ENCODE data around the gene CRYZL1.
"Not testable (repeated sequence)": the region's sequence is repeated elsewhere in the genome, so short reads cannot be mapped to it uniquely, and the experiment has no call there.

Gene CRYZL1

DNA sequence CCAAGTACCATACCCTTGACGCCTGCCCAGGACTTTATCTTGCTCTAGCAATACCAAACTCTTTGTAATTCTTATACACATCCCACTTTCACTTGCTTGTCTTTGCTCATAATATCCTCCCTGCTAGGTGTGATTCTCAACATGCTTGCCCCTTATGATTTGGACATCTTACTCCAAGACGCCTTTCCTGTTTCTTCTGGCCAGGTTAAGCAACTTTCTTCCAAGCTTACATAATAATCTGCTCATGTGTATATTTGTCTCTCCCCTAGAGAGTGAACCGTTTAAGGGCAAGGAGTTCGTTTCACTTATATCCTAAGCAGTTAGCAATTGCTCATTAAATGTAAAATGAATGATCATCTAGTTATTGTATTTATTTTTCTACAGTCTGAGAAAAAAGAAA lies 21.8 kb downstream of the CRYZL1 start:
- DNase-seq: no peak

- no peak for DNase-seq
Observed at GRCh38 chr21:33618407-33618806, 23.1 kb downstream of the CRYZL1 start.

DNA sequence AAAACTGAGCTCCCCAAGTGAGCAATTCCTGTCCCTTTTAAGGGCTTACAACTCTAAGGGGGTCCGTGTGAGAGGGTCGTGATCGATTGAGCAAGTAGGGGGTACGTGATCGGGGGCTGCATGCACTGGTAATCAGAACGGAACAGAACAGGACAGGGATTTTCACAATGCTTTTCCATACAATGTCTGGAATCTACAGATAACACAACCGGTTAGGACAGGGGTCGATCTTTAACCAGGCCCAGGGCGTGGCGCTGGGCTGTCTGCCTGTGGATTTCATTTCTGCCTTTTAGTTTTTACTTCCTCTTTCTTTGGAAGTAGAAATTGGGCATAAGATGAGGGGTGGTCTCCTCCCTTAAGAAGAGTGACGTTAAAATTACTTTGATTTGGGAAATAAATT lies 24.0 kb downstream of the CRYZL1 start:
- DNase-seq: not testable (repeated sequence)

DNA sequence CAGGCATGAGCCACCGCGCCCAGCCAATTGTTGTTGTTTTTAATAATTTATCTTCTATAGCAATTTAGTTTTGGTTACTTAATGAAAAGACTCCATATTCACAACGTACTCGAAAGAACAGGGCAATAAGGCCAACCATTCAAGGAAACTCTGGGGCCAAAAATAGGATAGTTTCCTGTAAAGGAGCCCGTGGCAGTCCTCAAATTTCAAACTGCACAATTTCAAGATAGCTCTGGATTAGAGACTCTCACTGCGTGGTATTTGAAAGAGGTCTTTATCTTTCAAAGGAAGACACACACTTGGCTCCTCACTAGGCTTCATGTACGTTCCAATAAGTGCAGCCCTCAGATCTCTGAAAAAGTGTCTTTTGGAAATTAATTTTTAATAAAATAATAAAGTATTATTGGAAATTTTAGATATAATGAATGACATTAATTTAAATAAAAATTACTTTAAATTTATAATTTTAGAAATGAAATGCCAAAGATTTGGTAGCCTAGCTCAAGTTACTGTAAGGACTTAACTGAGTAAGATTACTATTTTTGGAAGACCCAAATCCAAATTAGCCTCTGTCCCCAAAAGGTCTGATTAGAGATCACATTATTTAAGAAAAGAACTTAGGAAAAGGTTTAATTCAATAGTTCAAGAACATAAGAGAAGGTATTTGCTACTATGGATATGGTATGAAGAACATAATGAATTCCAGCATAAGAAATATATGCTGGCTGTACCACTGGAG lies 30.4 kb downstream of the CRYZL1 start:
- no peak for DNase-seq

DNA sequence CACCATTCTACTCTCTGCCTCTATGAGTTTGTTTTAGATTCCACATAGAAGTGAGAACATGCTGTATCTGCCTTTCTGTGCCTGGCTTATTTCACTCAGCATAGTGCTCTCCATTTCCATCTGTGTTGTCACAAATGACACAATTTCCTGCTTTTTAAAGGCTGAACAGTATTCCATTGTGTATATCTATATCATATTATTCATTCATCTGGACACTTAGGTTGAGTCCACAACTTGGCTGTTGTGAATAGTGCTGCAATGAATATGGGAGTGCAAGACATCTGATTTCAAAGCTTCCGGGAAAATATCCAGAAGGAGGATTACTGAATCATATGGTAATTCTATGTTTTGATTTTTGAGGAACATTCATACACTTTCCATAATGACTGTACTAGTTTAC lies 33.0 kb downstream of the CRYZL1 start:
- no peak for DNase-seq

DNA sequence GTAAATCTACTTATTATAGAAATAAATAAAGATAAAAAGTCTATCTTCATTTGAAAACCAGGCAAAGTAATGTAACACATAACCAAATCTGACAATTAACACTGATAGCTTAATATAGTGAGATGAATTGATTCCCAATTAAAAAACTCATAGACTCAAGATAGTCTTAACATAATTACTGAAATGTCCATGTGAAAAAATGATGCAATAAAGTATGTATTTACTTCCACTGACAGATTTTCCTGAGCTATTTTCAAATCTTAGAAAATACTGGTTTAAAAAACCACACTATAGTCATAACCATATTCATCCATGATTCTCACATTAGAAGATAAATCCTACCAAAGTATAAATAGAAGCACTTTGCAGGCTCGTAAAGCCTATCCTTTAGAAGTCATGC lies 43.5 kb downstream of the CRYZL1 start:
- no peak for DNase-seq

DNA sequence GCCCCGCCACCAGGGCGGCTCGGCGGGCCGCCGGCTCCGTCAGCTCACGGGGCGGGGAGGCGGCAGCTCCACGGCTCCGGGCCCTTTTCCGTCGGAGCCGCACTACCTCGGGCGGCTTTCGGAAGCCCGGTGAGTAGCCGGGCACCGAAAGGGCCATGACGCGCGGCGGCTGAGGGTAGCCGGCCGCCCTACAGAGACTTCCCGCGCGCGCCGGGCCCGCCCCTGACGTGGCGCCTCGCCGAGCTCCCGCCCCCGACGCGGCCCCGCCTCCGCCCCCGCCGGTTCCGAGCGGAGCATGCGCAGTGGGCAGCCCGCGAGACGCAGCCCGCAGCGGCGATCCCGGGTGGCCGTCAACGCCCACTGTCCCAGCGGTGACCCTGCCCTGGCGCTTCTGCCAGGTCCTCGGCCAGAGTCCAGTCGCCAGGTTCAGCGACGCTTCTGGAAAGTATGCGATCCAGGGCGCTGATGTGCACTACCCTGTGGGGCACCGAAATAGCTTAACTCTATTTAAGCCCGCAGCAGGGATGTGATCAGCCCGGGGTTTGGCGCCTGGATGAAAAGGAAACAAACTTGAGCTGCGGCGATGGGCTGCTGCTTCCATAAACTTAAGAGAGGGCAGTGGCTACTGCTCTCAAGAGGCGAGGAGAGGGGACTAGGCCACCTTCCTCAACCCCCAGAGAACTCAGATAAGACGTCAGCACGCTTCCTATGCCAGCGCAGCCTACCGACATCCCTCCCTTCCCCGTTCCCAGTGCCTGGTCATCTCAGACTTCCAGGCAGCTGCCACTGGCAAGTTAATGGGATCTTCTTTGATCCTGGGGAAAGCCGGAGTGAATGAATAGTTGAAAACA lies 52.8 kb downstream of the CRYZL1 start, which contains the start of gene DONSON:
Gene DONSON (minus strand): TSS at position 200 of the 851 bp plus-strand sequence. CDS start 43 bp downstream, at position 157.
- DNase-seq: peak; percentile 87 to 89

DNA sequence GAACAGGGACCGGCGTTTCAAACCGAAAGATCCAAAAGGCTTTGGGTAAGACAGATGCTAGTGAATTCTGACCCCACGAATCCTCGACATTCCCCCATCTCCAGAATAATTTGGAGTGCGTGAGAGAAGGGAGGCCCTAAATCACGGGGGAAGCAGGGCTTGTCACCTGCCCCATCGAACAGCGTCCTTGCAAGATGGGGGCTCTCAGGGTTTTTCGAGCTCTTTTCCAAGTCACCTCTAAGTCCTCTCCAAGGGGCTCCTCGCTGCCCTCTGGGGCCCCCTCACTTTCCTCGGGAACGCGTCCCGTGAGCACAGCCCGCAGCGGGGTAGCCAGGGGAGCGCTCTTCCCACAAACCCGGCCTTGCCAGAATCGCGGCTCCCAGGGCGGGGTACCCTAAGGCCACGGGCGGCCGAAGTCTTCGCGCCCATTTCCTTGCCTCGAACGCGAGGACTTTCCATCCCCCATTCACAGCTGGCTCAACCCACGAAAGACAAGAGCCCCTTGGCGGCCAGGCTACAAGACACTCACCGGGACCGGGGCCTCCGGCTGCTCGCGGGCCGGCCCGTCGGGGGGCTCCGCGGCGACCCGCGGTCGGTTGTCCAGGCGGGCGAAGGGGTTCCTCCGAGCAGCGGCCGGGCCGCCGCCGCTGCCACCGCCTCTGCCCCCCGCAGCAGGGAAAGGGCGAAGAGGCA lies 53.6 kb downstream of the CRYZL1 start:
- DNase-seq: peak in 1 of 2 donors; percentile 2

- DNase-seq: no peak
Observed at GRCh38 chr21:33586927-33587326, 54.6 kb downstream of the CRYZL1 start.

DNA sequence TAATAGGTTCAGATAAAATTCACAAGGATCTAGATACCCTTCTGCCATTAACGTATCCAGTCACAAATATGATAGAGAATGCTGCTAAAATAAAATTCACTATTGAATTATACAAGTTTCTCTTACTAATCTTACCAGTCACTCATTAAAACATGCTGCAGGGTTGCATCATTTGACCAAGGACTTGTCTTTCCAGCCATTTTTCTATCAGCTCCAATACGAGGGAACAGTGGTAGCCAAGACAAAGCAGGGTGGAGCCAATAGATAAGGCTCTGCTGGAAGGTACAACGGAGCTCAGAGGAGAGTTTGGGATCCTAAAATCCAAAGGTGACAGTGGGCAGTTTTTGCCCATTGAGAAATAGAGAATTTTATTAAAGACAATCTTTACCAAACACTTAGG lies 57.1 kb downstream of the CRYZL1 start:
- no peak for DNase-seq

DNA sequence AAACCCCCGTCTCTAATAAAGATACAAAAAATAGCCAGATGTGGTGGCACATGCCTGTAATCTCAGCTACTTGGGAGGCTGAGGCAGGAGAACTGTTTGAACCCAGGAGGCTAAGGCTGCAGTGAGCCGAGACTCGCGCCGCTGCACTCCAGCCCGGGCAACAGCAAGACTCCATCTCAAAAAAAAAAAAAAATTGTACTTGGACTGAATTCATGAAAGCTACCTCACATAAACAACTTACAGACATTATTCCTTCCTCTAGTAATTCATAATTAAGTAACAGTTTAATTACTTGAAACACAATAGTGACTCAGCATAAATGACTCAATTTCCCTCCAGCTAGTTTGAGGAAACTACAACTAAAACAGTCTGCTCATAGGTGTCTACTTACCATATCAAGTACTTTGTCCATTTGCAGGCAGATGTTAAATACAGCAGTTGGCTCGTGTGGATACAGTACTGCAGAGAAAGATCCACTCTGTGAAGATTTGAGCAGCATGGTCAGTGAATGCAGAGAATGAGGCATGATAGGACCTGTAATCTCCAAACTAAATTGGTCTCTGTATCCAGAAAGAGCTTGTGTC lies 62.5 kb downstream of the CRYZL1 start:
- DNase-seq: no peak

GRCh38 chr21:33578214-33578613 lies 63.3 kb downstream of the CRYZL1 start:
- no peak for DNase-seq

- DNase-seq: not testable (repeated sequence)
Observed at GRCh38 chr21:33576741-33577141, 64.8 kb downstream of the CRYZL1 start.

DNA sequence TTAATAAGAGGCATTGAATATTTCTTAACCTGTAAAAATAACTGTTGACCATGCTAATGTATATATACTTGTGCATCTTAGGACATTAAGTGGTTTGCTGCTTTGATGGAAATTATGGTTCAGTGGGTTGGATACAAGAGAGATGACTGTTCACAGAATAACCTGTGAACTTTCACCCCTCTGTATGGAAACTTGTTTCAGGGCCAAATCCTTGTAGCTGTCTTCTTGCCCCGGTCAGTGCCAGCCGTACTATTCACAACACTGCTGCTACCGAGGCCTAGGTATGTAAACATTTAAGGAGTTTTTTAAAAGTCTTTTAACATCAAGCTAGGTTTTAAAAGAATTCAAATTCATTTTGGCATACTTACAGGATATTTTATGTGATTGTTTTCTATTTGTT lies 69.2 kb downstream of the CRYZL1 start:
- no peak for DNase-seq

DNA sequence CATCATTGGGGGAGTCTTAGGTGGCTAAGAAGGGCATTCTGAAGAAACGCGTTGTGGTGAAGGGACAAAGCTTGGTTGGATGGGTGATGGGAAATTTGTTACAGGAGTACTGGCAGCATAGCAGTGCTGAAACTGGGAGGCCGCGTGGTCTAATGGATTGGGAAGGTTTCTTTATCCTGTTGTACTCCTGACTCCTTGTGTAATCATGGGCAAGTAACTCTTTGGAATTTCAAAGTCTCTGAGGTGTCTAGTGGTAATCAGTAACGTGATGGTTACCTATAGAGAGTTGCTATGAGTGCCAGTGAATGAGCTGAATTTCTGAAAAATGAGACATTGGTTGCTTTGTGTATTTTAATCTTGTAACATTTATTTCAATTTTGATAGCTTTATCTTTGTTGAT lies 71.5 kb downstream of the CRYZL1 start:
- DNase-seq: no peak

DNA sequence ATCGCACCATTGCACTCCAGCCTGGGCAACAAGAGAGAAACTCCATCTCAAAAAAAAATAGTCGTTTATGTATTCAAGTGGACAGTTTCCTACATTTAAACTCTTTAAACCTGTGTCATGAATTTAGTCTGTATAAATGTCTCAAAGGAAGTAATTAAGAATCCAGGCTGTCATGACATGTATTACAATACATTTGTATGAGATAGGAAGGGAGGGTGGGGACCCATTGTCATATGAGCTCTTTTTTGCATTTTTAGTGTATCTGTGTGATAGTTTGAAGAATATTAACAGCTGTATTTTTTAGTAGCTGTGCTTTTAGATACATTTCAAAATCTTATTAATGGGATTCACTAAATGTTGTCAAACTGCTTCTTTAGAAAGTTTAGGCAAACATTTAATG lies 73.1 kb downstream of the CRYZL1 start:
- DNase-seq: no peak

DNA sequence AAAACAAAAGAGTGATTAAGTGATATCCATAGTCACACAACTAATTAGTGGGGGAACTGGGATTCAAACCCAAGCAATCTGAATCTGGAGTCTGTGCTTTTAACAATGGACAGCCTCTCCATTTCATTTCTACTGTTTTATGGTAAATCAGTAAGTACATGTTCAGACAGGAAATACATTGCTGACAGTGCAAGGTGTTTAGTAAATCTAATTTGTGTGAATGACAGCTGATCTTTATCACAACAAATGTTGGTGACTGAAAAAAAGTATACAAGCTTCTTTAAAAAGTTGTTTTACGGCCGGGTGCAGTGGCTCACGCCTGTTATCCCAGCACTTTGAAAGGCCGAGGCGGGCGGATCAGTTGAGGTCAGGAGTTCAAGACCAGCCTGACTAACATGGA lies 73.6 kb downstream of the CRYZL1 start:
- no peak for DNase-seq

DNA sequence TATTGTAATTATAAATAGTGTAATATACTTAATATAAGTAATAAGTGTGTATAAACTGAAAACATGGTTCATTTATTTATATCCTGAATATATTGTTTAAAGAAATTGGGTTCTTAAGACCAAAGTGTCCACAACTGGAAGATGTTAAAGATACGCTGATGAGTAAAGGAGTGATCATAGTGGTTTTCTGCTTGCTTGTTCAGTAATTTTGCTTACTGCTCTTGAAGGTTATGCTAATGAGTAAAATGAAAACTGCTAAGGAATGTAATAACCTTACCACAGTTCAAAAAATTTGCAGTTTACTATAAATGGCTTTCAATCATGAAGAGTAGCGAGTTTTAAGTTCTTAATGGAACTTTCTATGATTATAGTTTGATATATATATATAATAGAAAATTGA lies 75.0 kb downstream of the CRYZL1 start:
- DNase-seq: no peak

GRCh38 chr21:33562389-33562788 lies 79.2 kb downstream of the CRYZL1 start:
- no peak for DNase-seq

DNA sequence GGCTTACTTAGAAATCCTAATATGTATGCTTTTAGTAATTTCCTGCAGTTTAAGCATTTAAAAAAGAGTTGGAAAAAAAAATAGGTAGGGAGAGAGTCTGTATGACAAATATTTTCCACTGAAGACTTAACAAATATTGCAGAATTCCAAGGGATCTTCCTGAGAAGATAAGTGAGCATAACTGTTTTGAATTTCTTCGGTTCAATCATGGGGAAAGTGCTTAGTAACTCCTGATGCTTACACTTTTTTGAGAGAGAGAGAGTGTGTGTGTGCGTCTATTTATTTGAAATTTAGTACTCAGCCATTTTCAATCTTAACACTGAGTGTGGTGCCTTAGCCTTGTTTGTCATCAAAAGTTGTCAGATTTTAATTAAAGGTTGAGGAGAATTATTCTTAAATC lies 80.2 kb downstream of the CRYZL1 start:
- no peak for DNase-seq

- no peak for DNase-seq
Observed at GRCh38 chr21:33560965-33561364, 80.6 kb downstream of the CRYZL1 start.

GRCh38 chr21:33559813-33560212 lies 81.7 kb downstream of the CRYZL1 start:
- no peak for DNase-seq

- no peak for DNase-seq
Observed at GRCh38 chr21:33558777-33559421, 82.6 kb downstream of the CRYZL1 start.

Measured in CD4-positive, alpha-beta T cell treated with Interleukin-1 beta for 1 hour (primary cell).